Activated T-helper 1 cell treated with Interleukin-2 at 50 U/mL for 16 hours (primary cell): ENCODE data around the gene HSPG2.
"Not testable (repeated sequence)": the region's sequence is repeated elsewhere in the genome, so short reads cannot be mapped to it uniquely, and the experiment has no call there.

Experiments
- DNase-seq: peaks from one replicate; pipeline ENCODE4 v3.0.0-alpha.2; 2020; ENCODE audit warnings: low read depth

HSPG2 gene

DNA sequence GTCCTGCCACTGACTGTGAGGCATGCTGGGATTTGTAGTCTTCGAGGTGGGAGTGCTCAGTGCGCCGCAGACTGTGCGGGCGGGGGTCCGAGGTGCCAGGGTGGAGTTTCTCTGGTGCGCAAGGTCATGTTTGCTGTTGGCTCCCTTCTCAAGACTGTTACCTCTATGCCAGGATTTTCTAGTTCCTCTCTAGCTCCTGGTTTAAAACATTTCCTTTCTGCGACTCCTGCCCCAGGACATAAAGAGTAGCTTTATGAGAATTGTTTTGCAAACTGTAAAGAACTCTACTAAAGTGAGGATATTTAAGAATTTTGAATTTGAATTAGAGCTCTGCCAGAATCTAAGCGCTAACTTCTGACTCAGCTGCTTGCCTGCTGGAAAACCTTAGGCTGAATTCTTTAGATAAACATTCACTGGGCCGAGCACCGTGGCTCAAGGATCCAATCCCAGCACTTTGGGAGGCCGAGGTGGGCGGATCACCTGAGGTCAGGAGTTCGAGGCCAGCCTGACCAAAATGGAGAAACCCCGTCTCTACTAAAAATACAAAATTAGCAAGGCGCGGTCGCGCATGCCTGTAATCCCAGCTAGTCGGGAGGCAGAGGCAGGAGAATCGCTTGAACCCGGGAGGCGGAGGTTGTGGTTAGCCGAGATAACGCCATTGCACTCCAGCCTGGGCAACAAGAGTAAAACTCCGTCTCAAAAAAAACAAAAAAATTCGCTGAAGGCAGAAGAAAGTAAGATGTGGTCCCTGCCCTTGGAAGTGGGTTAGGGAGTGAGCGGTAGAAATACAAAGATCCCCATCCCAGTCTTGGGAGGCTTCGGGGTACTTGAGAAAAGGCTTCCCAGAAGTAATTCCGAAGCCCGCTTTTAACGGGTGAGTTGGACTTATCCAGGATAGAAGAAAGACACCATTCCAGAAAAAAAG lies 153.2 kb downstream of the HSPG2 start:
- no peak for DNase-seq

DNA sequence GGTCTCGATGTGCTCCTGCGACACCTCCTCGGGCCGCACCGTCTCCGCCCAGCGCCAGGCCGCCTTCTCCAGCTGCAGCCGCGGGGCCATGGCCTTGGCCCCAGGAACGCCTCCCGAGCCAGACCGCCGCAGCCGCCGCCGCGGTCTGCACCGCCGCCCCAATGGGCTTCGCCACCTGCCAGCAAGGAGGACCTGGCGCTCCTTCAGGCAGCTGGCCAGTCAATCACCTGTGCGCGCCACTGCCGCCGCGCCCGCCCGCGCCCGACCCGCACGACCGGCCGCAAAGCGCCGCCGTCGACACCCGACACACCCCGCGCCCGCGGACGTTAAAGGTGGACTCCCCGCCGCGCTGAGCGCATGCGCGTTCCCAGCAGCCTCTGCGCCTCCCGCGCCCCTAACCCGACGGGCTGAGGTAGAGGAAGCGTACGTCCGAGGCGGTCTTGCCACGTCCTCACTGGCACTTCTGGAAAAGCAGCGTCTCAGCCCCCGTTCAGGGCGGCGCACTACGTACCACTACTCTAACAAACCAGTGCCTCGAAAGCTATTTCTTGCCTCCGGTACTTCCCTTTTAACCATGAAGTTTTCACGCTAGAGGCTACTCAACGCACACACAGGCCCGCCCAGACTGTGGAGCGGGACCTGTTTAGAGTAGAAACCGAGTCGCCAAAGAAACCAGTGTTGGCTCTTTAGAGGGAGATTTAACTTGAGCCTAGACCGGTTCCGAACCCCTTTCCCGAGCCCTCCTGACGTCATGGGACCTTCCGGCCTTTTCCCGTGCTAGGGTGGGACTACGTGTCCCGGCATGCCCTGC lies 154.0 kb downstream of the HSPG2 start, which contains the start of gene USP48:
TSS of gene USP48 (minus strand) at position 282 of the 811 bp plus-strand sequence. CDS start at position 90, 192 bp downstream.
- DNase-seq: peak; percentile 97

DNA sequence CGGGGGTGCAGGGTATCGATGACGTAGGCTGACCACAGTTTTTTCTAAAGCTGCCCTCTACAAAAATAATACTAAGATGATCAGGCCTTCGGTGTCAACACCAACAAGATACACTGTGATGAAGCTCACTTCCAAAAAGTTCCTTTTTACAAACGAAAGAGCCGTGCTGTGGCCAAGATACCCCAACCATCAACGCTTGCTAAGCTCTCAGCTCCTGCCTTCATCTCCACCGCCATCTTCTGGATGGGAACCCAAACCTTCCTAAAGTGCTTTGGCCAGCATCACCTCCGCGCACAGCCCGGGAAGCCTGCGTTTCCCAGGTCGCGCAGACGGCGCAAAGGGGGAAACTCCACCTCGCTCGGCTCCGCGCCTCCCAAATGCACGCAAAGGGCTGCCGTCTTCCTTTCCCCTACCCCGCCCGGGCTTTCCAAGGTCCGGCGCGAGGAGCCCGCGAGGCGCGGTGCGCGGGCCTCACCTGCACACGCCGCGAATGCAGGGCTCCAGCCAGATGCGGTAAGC lies 154.7 kb downstream of the HSPG2 start:
- DNase-seq: peak; percentile 15

DNA sequence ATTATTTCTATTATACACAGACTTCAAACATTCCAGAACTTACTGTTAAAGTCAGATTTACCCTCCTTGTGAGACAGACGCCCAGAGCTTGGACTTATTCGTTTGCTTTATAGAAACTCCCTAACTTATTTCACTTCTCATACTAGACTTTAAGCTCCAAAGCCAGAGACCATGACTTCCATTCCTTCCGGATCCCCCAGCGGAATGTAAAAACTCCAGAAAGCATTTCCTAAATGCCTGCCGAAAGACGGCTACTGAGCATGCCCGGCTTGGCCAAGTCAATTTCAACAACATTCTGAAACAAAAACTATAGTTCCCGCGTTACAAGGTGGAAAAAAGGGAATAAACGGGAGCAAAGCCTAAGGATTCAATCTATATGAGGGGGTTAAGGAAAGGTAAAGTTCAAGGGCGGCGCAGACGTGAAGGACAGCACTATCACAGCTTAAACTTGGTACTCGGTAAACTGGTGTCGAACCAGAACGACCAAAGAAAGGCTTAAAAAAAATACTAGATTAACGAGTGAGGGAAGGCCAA lies 155.2 kb downstream of the HSPG2 start:
- no peak for DNase-seq

DNA sequence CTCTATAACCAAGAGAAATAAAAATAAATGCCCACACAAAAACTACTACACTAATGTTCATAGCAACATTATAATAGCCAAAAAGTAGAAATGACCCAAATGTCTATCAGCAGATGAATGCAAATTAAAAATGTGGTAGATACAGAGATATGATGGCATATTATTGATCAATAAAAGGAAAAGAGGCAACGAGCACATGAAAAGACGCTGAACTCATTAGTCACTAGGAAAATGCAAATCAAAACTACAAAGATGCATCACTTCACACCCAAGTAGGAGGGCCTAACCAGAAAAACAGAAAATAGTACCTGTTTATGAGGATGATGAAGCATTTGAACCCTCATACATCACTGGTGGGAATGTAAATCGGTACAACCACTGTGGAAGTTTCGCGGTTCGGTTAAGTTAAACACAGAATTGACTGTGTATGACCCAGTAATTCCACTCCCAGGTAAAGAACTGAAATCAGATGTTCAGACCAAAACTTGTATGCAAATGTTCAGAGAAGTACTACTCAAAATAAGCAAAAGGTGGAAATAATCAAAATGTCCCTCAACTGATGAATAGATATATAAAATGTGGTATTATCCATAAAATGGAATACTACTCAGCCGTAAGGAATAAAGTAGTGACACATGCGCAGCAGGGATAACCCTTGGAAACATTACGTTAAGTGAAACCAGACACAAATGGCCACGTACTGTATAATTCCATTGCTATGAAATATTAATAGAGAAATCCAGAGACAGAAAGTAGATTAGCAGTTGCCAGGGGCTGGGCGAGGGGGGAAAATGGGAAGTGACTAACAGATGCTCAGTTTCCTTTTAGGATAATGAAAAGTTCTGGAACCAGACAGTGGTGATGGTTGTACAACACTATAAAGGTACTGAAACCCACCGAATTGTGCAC lies 157.2 kb downstream of the HSPG2 start:
- DNase-seq: no peak

DNA sequence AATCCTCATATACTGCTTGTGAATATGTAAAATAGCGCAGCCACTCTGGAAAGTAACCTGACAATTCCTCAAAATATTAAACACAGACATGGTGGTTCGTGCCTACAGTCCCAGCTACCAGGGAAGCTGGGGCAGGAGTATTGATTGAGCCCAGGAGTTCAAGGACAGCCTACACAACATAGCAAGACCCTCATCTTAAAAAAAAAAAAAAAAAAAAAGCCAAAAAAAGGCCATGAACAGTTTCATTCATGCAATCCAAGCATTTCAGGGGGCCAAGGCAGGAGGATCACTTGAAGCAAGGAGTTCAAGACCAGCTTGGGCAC lies 158.7 kb downstream of the HSPG2 start:
- DNase-seq: no peak

DNA sequence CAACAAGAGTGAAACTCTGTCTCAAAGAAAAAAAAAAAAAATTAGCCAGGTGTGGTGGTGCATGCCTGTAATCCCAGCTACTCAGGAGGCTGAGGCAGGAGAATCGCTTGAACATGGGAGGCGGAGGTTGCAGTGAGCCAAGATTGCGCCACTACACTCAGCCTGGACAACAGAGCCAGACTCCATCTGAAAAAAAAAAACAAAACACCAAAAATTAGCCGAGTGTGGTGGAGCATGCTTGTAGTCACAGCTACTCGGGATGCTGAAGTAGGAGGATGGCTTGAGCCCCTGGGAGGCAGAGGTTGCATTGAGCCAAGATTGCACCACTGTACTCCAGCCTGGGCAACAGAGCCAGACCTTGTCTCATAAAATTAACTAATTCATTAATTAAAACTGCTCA lies 160.2 kb downstream of the HSPG2 start:
- DNase-seq: not testable (repeated sequence)

DNA sequence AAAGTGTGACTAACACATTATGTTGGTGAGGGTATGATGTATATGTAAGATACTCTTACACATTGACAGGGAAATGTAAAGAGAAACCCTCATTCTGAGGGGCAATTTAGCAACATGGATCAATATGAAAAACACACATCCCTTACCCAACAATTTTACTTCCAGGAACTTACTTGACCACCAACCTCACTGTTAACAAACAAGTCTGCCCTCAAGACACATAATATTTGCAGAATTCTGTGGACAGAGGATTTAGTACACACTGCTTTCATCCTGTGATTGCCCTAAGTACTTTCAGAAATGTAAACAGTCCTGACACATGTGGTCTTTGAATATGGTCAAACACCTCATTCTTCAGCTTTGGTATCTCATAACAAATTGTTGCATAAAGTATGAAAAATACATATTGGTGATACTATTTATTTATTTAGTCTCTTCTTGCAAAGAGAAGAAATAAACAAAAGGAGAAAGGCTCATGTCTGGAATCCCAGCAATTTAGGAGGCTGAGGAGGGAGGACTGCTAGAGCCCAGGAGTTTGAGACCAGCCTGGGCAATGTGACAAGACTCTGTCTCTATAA lies 161.0 kb downstream of the HSPG2 start:
- DNase-seq: no peak

DNA sequence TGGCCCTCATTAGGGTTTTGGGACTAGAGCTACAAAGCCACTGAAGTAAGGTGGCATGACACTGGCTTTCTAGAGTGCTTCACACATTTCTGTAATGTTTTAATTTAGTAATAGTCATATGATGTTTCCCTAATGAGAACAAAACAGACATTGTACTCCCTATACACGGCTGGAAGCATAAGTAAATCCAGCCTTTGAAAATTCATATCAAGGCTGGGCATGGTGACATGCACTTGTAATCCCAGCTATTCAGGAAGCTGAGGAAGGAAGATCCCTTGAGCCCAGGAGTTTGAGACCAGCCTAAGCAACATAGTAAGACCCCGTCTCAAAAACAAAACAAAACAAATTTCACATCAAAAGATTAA lies 161.6 kb downstream of the HSPG2 start:
- DNase-seq: no peak

DNA sequence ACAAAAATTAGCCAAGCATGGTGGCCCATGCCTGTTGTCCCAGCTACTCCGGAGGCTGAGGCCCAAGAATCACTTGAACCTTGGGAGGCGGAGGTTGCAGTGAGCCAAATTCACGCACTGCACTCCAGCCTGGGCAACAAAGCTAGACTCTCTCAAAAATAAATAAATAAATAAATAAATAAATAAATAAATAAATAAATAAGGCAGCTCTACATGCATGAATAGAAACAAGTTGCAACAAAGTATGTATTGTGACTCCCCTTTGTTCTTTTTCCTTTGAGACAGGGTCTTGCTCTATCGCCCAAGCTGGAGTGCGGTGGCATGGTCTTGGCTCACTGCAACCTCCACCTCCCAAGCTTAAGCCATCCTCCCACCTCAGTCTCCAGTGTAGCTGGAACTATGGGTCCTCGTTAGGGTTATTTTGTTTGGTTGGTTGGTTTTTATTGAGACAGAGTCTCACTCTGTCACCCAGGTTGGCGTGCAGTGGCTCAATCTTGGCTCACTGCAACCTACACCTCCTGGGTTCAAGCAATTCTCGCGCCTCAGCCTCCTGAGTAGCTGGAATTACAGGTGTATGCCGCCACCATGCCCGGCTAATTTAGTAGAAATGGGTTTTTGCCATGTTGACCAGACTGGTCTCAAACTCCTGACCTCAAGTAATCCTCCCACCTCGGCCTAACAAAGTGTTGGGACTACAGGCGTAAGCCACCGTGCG lies 162.1 kb downstream of the HSPG2 start:
- no peak for DNase-seq

DNA sequence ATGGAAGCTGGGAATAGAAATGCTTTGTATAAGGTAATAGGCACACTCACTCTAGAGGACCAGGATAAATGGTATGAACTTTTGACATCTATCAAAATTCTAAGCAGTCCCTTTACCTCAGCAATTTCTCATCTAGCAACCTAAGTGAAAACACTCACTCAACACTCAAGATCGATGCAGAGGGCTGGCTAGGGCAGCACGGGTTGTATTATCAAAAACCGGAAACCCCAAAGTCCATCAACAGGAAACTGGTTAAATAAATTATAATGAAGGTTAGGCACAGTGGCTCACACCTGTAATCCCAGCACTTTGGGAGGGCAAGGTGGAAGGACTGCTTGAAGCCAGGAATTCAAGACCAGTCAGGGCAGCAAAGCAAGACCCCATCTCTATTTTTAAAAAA lies 163.5 kb downstream of the HSPG2 start:
- DNase-seq: no peak
